Fibroblast of lung (primary cell): Measurements from ENCODE around the gene PTPN13. TPM values are rescaled to one million over a fixed set of nuclear protein-coding genes. Genes with fewer than 3 reads are reported as not detected.

ENCODE experiments used
- DNase-seq, 2 donors: peaks; one replicate each; pipeline versions ENCODE4 v3.0.0 to v3.0.0-alpha.2; 2010; ENCODE audit warnings: low read depth in 2 of 2
- H2AFZ ChIP-seq: 2 replicates; pipeline ENCODE4 v1.5.1; 2012; ENCODE audit warnings: low read length, control low read depth, inconsistent platforms
- H3K27ac ChIP-seq: 2 replicates; pipeline ENCODE4 v1.5.1; 2011; ENCODE audit warnings: low read length, control low read depth; ENCODE audit not compliant: insufficient read depth
- H3K27me3 ChIP-seq: 2 replicates; pipeline ENCODE4 v1.5.1; 2011; ENCODE audit warnings: mild to moderate bottlenecking, low read length; ENCODE audit not compliant: control insufficient read depth, insufficient read depth
- H3K36me3 ChIP-seq: 2 replicates; pipeline ENCODE4 v1.5.1; 2011; ENCODE audit warnings: low read length; ENCODE audit not compliant: control insufficient read depth, insufficient read depth
- H3K4me1 ChIP-seq: 2 replicates; pipeline ENCODE4 v1.5.1; 2011; ENCODE audit warnings: low read length; ENCODE audit not compliant: control insufficient read depth, insufficient read depth; ENCODE audit errors: extremely low read depth
- H3K4me2 ChIP-seq: 2 replicates; pipeline ENCODE4 v1.5.1; 2011; ENCODE audit warnings: low read length, control low read depth; ENCODE audit not compliant: insufficient read depth; ENCODE audit errors: extremely low read depth
- H3K4me3 ChIP-seq, 4 experiments: fragments of 200-600 bp in 1 of 4; sonication (generic) in 1 of 4; replicated peaks in 1 of 4; 2 replicates each; pipeline ENCODE4 v1.5.1; 2011 to 2016; ENCODE audit warnings: low read length in 4 of 4, low read depth in 3 of 4, mild to moderate bottlenecking in 3 of 4, control low read depth in 2 of 4, inconsistent platforms in 1 of 4, mixed read lengths in 1 of 4; ENCODE audit not compliant: insufficient read depth in 1 of 4; ENCODE audit errors: control extremely low read depth in 1 of 4
- H3K79me2 ChIP-seq: 2 replicates; pipeline ENCODE4 v1.5.1; 2012; ENCODE audit warnings: mild to moderate bottlenecking, low read length, inconsistent platforms; ENCODE audit not compliant: control insufficient read depth, insufficient read depth
- H3K9ac ChIP-seq: 2 replicates; pipeline ENCODE4 v1.5.1; 2011; ENCODE audit warnings: mild to moderate bottlenecking, low read length, control low read depth; ENCODE audit not compliant: insufficient read depth
- H3K9me3 ChIP-seq: 2 replicates; pipeline ENCODE4 v1.5.1; 2012; ENCODE audit warnings: low read depth, low read length; ENCODE audit not compliant: control insufficient read depth, insufficient read depth
- H4K20me1 ChIP-seq: 2 replicates; pipeline ENCODE4 v1.5.1; 2011; ENCODE audit warnings: low read length; ENCODE audit not compliant: control insufficient read depth, insufficient read depth; ENCODE audit errors: extremely low read depth
- CTCF ChIP-seq, 2 donors: IDR thresholded peaks in 1 of 2; conservative IDR thresholded peaks in 1 of 2; 1 replicate in 1 of 2; 2 replicates in 1 of 2; pipeline ENCODE4 v1.5.1; 2011 to 2012; ENCODE audit warnings: low read length in 2 of 2, control low read depth in 1 of 2, inconsistent platforms in 1 of 2, low read depth in 1 of 2, mild to moderate bottlenecking in 1 of 2
- EZH2 ChIP-seq: IDR thresholded peaks from 2 replicates; pipeline ENCODE4 v1.5.1; 2012; ENCODE audit warnings: low read length, control low read depth, mild to moderate bottlenecking; ENCODE audit errors: missing control alignments
- polyA plus RNA-seq, 2 donors: library from polyadenylated mRNA; depleted of rRNA in 1 of 2; stranded (reverse) in 1 of 2; unstranded in 1 of 2; fragments of >200 nt; gene quantifications; 2 replicates each; pipeline ENCODE4 v1.2.1, GENCODE V29; 2011 to 2012; ENCODE audit warnings: missing spikeins in 1 of 2
- total RNA-seq: library from RNA; depleted of rRNA; stranded (reverse); fragments of >200 nt; gene quantifications from 2 replicates; pipeline ENCODE4 v1.2.1, GENCODE V29; 2014

The PTPN13 gene
- total and polyA plus RNA-seq, 2 donors (not counting 1 experiment from before 2014, with no cell fraction given), result 16.5 to 136 TPM

- no peak overlapping the region for H2AFZ ChIP-seq
- H3K36me3 ChIP-seq, result no peaks in the 10 kb centered on the region
- no peaks in the 10 kb centered on the region for H3K79me2 ChIP-seq
- H3K4me2 ChIP-seq, result no peak overlapping the region
- no peak for DNase-seq
- no peaks in the 10 kb centered on the region for H3K4me1 ChIP-seq
- no peaks in the 10 kb centered on the region for H3K27me3 ChIP-seq
- TF ChIP-seq EZH2, result no peak
- no peak for TF ChIP-seq CTCF (conservative IDR thresholded peaks at IDR 0.05 in 1 of 2, IDR thresholded peaks at IDR 0.05 in 1 of 2; ENCODE audit: low read depth in 1 of 2, low read length in 2 of 2)
- no peaks in the 10 kb centered on the region for H3K9me3 ChIP-seq
- no peak overlapping the region for H3K4me3 ChIP-seq
- H3K27ac ChIP-seq, result no peak overlapping the region
- H4K20me1 ChIP-seq, result no peaks in the 10 kb centered on the region
- no peak overlapping the region for H3K9ac ChIP-seq
Observed at GRCh38 chr4:86586626-86587380, 7.3 kb upstream of the PTPN13 start.

- no peak overlapping the region for H3K4me2 ChIP-seq
- no peak overlapping the region for H3K9ac ChIP-seq
- no peaks in the 10 kb centered on the region for H4K20me1 ChIP-seq
- TF ChIP-seq EZH2, result no peak
- no peak for TF ChIP-seq CTCF (conservative IDR thresholded peaks at IDR 0.05 in 1 of 2, IDR thresholded peaks at IDR 0.05 in 1 of 2; ENCODE audit: low read depth in 1 of 2, low read length in 2 of 2)
- H3K4me3 ChIP-seq, result no peak overlapping the region
- H3K36me3 ChIP-seq, result no peaks in the 10 kb centered on the region
- no peaks in the 10 kb centered on the region for H3K4me1 ChIP-seq
- H2AFZ ChIP-seq, result no peak overlapping the region
- no peaks in the 10 kb centered on the region for H3K79me2 ChIP-seq
- no peak overlapping the region for H3K27ac ChIP-seq
- no peaks in the 10 kb centered on the region for H3K9me3 ChIP-seq
- H3K27me3 ChIP-seq, result no peaks in the 10 kb centered on the region
- DNase-seq, result no peak
Observed at GRCh38 chr4:86587381-86588140, 6.6 kb upstream of the PTPN13 start.

DNA sequence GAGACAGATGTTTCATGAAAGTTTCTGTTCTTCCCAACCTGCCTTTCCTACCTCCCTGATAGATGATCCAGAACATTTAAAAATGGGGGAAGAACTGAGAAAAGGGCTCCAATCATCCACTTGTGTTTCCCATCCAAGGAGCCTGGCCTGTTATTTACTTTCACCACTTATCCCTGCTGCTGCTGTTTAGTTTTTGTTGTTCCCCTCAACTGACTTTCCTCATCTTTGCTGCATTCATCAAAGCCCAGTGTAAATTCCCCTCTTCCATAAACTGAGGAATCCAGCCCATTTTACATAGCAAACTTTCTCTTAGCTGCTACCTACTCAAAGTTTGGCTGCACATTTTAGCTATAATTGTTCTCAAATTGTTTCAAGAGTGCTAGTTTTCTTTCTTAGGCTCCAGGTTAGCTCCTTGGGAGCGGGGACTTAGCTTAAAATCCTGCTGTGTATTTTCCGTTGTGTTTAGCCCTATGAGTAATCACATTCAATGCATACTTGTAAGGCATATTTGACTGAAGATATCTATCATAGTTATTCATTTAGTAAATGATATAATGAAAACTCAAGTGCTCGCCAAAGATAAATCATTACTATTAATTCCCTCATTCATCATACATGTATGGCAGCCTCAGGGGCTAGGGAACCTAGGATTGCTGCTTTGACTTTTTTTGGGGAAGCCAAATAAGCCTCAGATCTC is 1.4 kb upstream of the PTPN13 start:
- Histone ChIP-seq H3K4me3 (no peak overlapping the region), H3K9me3 (no peaks in the 10 kb centered on the region), H3K27me3 (no peaks in the 10 kb centered on the region), H3K27ac (no peak overlapping the region), H3K4me1 (peaks cover 7% of the 10 kb centered on the region), H3K79me2 (peaks cover 26% of the 10 kb centered on the region), H3K4me2 (peak overlapping the region; percentile 89), H3K36me3 (no peaks in the 10 kb centered on the region), H2AFZ (no peak overlapping the region), H4K20me1 (no peaks in the 10 kb centered on the region), H3K9ac (no peak overlapping the region)
- peak in 1 of 2 donors; percentile 61 for DNase-seq
- TF ChIP-seq EZH2 (no peak), CTCF (conservative IDR thresholded peaks at IDR 0.05 in 1 of 2, IDR thresholded peaks at IDR 0.05 in 1 of 2; ENCODE audit: low read depth in 1 of 2, low read length in 2 of 2) (no peak)
